H4 (cell line): ENCODE measurements around the gene MAST1. TPM values are rescaled to one million over a fixed set of nuclear protein-coding genes. Genes with fewer than 3 reads are reported as not detected.
"Not testable (repeated sequence)": the region's sequence is repeated elsewhere in the genome, so short reads cannot be mapped to it uniquely, and the experiment has no call there.

Experiments used
- DNase-seq: peaks from one replicate; pipeline ENCODE4 v3.0.0-alpha.2; 2015; ENCODE audit warnings: low spot score
- total RNA-seq: library from RNA; depleted of rRNA; stranded (reverse); fragments of >200 nt; shearing (Covaris generic); gene quantifications from 2 replicates; pipeline ENCODE4 v1.2.3, GENCODE V29; 2014

MAST1 gene
- total RNA-seq, 1 experiment from 2014 or later = 5.7 TPM

DNA sequence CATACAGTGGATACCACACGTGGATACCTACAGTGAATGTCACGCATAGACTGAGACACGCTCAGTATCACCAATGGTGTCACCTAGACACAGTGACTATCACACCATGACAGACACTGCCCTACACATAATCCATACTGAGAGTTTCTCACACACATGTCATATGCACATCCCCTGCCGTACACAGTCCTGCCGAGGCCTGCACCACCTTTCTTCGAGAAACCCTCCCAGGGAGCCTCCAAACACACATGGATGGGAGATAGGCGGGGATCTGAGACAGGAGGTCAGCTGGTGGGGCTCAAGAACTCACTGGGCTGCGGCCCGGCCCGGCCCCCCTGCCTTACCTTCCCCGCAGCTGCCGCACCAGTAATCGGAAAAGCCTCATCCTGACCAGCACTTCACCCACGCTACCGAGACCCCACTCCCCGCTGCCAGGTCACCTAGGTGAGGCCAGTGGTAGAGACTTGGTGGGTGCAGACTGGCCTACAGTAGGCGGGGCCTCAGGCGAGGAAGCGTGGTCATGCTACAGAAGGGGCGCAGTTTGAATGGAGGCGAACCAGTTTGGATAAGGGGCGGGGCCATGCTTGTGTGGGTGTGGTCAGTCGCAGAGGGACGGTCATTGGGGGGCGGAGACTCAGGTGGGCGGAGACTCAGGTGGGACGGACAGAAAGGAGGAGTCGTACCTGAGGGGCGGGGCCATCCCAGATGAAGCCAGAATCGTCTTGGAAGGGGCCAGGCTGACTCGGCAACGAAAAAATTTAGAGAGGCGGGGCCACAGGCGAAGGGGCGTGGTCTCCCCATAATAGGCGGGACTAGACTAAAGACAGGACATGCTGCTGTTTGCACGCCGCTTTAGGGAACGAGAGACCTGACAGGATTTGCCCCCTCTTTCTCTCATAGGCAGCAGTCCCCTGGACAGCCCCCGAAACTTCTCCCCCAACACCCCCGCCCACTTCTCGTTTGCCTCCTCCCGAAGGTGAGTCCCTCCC is 2.1 kb downstream of the MAST1 start:
- peak; percentile 27 for DNase-seq

- DNase-seq = no peak
Measured at GRCh38 chr19:12841094-12841493, 2.8 kb downstream of the MAST1 start.

- DNase-seq = no peak
Measured at GRCh38 chr19:12842511-12842910, 4.2 kb downstream of the MAST1 start.

DNA sequence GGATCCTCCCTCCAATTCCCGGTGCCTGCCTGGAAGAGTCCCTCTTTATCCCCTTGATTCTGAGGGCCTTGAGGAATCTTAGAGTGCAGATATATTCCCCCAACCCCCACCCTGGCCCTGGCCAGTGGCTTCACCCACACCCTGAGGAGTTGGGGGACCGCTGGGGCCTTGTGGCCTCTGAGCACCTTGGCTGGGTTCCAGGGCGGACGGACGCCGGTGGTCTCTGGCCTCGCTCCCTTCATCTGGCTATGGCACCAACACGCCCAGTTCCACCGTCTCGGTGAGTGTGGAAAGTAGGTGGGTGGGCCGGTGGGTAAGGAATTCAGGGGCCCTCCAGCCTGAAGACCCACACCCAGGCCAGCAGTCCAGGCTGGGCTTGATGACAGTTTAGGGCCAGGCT is 5.0 kb downstream of the MAST1 start:
- DNase-seq = peak; percentile 4

GRCh38 chr19:12843999-12844732 is 5.9 kb downstream of the MAST1 start:
- peak; percentile 4 for DNase-seq

DNA sequence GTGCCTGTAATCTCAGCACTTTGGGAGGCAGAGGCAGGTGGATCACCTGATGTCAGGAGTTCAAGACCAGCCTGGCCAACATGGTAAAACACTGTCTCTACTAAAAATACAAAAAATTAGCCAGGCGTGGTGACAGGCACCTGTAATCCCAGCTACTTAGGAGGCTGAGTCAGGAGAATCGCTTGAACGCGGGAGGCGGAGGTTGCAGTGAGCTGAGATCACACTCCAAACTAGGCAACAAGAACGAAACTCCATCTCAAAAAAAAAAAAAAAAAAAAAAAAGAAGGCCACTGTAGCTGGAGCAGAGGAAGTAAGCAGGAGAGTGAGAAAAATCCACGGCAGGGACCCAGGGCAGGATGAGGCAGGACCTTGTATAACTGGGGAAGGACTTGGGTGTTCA is 8.3 kb downstream of the MAST1 start:
- not testable (repeated sequence) for DNase-seq

DNA sequence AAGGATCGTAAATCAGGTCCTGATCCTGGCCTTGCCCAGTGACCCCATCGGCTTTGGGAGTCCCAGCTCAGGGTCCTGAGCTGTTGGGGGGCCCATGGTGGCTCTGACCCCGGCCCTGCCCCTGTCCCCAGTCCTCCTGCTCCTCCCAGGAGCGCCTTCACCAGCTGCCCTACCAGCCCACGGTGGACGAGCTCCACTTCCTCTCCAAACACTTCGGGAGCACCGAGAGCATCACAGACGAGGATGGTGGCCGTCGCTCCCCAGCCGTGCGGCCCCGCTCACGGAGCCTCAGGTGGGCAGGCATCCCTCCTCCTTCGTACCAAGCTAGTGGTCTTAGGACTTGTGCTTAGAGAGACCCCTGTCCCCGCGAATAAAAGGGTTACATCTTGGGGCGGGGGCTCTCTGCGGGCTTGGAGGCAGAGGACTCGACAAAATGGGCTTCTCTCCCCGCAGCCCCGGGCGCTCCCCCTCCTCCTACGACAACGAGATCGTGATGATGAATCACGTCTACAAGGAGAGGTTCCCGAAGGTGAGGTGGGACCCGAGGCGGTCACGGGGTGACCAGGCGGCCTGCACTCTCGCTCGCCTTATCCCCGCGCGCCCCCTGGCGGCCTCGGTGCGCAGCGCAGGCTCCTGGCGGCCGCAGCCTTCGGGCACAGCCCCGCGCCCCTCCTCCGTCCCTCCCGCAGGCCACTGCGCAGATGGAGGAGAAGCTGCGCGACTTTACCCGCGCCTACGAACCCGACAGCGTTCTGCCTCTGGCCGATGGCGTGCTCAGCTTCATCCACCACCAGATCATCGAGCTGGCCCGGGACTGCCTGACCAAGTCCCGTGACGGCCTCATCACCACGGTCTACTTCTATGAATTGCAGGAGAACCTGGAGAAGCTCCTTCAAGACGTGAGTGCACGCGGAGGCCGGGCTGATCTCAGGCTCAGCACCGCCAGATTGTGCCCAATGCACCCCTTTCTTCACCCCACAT is 9.1 kb downstream of the MAST1 start:
- peak; percentile 87 for DNase-seq

DNA sequence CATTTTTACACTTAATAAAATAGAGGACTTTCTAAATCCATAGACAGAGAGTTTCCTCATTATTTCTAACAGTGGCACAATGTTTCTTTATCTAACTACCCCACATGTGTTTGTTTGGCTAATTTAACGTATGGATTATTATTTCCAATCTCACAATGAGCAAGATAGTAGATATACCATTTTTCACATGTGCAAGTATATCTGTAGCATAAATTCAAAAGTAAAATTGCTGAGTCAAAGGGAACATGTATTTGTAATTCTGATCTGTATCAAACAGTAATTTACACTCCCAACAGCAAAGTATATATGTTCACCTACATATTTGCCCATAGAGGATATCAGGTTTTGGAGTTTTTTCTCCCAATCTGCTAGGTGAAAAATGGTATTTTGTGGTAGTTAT is 18.3 kb downstream of the MAST1 start:
- DNase-seq = no peak

DNA sequence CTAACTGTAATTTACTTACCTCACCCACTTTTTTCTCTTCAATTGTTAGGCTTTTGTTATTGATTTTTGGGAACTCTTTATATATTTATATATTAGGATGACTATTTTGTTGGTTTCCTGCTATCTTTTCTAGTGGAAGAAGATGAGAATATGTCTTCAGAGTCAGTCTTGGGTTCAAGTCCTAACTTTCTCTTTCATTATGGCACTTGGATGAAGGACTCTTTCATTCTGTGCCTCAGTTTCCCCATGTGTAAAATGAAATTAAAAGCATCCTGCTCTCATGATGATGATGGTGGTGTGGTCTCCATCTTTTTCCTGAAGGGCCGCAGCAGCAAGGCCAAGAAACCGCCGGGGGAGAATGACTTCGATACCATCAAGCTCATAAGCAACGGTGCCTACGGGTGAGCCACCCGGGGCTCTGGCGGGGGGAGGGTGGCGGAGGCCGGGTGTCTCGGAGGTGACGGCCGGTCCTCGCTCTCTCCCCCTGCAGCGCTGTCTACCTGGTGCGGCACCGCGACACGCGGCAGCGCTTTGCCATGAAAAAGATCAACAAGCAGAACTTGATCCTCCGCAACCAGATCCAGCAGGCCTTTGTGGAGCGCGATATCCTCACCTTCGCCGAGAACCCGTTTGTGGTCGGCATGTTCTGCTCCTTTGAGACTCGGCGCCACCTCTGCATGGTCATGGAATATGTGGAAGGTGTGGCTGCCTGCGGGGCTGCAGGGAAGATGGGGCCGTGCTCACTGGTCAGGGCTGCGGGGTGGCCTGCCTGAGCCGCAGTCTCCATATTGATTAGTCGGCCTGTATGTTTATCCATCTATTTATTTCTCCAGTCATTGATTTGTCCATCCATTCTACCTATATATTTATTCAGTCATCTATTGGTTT is 20.0 kb downstream of the MAST1 start:
- no peak for DNase-seq

GRCh38 chr19:12859546-12859945 is 21.2 kb downstream of the MAST1 start:
- no peak for DNase-seq

DNA sequence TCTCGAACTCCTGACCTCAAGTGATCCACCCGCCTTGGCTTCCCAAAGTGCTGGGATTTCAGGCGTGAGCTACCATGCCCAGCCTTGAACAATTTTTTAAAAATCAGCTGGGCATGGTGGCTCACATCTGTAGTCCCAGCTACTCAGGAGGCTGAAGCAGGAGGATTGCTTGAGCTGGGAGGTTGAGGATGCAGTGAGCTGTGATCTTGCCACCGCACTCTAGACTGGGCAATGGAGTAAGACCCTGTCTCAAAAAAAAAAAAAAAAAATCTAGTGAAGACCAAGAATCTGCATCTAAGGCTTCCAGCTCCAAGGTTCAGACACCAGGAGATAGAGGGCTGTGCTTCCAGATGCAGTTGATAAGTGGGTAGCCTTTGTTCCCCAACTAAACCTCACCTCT is 25.8 kb downstream of the MAST1 start:
- DNase-seq = no peak

DNA sequence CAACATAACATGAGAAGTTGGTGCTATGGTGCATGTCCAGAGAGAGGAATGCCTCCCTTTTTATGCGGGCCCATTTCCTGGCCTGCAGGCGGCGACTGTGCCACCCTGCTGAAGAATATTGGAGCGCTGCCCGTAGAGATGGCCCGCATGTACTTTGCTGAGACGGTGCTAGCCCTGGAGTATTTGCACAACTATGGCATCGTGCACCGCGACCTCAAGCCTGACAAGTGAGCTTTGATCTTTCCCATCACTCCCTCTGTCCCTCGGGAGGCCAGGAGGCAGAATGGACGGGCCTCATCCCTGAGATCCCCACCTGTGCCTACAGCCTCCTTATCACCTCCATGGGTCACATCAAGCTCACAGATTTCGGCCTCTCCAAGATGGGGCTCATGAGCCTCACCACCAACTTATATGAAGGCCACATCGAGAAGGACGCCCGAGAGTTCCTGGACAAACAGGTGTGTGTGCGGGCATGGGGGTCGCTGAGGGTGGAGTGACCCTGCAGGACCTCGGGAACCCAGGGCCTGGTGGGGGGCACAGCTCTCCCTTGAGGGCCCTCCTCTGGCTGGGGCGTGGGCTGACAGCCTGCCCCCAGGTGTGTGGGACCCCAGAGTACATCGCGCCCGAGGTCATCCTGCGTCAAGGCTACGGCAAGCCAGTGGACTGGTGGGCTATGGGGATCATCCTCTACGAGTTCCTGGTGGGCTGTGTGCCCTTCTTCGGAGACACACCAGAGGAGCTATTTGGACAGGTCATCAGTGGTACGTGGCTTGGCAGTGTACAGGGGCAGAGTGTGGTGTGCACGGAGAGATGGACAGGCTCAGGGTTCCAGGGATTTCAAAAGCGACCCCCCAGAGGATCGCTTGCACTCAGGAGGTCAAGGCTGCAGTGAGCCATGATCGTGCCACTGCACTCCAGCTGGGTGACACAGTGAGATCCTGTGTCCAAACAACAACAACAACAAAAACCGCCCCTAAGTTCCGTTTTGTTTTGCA is 26.7 kb downstream of the MAST1 start:
- DNase-seq = no peak

DNA sequence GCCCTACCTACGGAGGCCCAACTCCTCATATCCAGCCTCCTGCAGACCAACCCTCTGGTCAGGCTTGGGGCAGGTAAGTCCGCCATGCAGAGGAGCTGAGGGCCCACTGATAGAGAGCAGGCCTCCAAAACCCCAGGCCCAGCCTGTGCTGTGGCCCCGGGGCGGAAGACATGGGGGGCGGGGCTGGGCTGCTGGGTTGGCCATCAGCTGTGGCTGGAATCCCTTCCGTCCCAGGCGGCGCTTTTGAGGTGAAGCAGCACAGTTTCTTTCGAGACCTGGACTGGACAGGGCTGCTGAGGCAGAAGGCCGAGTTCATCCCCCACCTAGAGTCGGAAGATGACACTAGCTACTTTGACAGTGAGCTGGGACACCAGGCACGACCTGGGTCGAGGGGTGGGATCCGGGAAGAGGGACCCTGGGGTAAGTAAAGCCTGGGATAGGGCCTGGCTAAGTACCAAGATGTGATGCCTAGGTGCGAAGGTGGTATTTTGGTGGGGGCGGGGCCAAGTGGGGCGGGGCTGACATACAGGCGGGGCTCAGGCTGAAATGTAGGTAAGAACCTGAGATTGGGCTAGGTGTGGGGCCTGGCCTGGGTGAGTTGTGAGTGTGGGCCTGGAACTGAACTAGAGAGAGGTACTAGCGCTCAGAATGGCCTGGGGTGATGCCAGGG is 27.6 kb downstream of the MAST1 start:
- no peak for DNase-seq

DNA sequence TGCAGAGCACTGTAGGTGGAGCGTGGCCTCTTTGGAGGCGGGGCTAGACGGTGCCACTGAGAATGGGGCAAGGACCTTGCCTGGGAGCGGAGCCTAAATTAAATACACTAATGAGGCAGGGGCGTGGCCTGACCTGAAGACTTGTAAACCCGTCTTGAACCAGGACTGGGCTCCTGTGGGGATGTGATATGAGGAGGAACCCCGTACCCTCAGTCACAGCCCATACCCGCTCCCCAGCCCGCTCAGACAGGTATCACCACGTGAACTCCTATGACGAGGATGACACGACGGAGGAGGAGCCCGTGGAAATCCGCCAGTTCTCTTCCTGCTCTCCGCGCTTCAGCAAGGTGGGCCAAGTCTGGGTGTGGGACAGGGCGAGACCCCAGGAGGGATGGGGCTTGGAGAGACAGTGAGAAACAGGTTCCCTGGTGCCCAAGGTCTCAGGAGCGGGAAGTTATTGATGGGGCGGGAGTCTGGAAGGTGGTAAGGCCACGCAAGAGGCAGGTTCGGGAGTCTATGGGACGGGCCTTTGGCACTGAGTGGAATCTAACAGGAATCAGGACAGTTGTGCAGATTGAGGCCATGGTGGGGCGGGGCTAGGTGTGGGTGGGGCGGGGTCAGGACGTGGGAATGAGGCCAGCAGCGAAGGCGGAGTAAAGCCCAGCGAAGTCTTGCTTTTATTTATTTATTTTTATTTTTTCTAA is 28.3 kb downstream of the MAST1 start:
- no peak for DNase-seq

DNA sequence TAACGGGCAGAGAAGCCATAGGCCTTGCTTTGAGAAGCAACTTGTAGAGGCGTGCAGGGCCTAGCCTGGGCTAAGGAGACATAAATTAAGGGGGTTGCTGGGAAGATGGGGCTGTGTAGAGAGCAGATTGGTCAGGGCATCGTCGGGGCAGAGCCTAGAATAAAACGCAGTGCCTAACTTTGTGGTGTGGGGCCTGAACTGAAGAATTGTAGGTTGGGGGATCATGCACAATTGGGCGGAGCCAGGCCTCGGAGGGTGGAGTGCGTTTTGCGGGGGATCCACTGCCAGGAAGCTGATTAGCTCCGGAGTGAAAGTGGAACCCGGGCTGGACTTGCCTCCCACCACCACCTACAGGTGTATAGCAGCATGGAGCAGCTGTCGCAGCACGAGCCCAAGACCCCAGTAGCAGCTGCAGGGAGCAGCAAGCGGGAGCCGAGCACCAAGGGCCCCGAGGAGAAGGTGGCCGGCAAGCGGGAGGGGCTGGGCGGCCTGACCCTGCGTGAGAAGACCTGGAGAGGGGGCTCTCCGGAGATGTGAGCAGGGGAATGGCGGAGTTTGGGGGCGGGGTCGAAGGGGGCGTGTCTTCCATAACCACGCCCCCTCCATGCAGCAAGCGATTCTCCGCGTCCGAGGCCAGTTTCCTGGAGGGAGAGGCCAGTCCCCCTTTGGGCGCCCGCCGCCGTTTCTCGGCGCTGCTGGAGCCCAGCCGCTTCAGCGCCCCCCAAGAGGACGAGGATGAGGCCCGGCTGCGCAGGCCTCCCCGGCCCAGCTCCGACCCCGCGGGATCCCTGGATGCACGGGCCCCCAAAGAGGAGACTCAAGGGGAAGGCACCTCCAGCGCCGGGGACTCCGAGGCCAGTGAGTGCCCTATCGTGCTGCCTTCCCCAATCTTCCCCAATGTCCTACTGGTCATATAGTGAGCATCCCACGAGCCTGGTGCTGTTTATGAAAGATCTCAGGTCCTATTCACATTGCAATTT is 29.1 kb downstream of the MAST1 start:
- DNase-seq = no peak

DNA sequence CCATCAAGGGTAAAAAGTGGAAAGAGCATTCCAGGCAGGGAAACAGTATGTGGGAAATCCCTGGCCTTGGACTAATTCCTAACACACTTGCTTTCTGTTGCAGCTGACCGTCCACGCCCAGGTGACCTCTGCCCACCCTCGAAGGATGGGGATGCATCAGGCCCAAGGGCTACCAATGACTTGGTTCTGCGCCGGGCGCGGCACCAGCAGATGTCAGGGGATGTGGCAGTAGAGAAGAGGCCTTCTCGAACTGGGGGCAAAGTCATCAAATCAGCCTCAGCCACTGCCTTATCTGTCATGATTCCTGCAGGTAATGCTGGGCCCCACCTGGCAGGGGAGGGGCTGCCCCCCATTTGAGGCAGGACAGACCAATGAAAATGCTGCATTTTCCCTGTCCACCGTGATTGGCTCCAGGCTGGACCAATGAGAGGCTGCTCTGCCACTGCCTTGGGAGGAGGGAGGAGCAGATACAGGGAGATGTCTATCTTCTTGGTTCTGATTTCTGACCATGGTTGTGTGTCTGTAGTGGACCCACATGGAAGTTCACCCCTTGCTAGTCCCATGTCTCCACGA is 30.3 kb downstream of the MAST1 start:
- no peak for DNase-seq

- DNase-seq = no peak
Measured at GRCh38 chr19:12871681-12872080, 33.4 kb downstream of the MAST1 start.
